Upper lobe of right lung (tissue), 1 donor: ENCODE measurements around the gene PGAP2. TPM values are rescaled to one million over a fixed set of nuclear protein-coding genes. Genes with fewer than 3 reads are reported as not detected.

Source experiments
- ATAC-seq: fragments of 200-7000 bp; cut with Tn5 transposase; one replicate; pipeline ENCODE4 v1.9.1; 2020; ENCODE audit warnings: mild to moderate bottlenecking, moderate library complexity
- DNase-seq: peaks from one replicate; pipeline ENCODE4 v3.0.0-alpha.2; 2020
- H3K27ac ChIP-seq: fragments of 200-600 bp; one replicate; pipeline ENCODE4 v1.8.0; 2022
- H3K27me3 ChIP-seq: fragments of 200-600 bp; one replicate; pipeline ENCODE4 v1.8.0; 2022; ENCODE audit warnings: mild to moderate bottlenecking
- H3K36me3 ChIP-seq: fragments of 200-600 bp; one replicate; pipeline ENCODE4 v1.8.0; 2022
- H3K4me1 ChIP-seq: fragments of 200-600 bp; one replicate; pipeline ENCODE4 v1.8.0; 2022
- H3K4me3 ChIP-seq: fragments of 200-600 bp; one replicate; pipeline ENCODE4 v1.8.0; 2022; ENCODE audit warnings: mild to moderate bottlenecking
- H3K9me3 ChIP-seq: fragments of 200-600 bp; one replicate; pipeline ENCODE4 v1.8.0; 2022
- intact Hi-C: fragments of 100-400 bp; cut with DNase I; formaldehyde crosslinking; loops from one replicate; pipeline ENCODE4 v1.11.0; 2022
- total RNA-seq: library from RNA; stranded (reverse); fragmentation: NEBNext Ultra II Directional; extraction: Animal tissue kit (Norgen Biotek cat#: 25700); gene quantifications from one replicate; pipeline ENCODE4 v1.2.1, GENCODE V29; 2021
- TF ChIP-seq, protein P1 (sequence below): fragments of 200-600 bp; IDR thresholded peaks from one replicate; pipeline ENCODE4 v1.8.0; 2022; ENCODE audit warnings: antibody characterized with exemption
- donor health status: DM: no; HTN: yes; CAD: no; lungs with severe emphysema.

Gene PGAP2
- total RNA-seq, 1 donor from 2014 or later = 25.0 TPM

- Histone ChIP-seq H3K27me3 (no peaks in the 10 kb centered on the region), H3K27ac (no peak overlapping the region), H3K9me3 (no peaks in the 10 kb centered on the region), H3K36me3 (peaks cover 24% of the 10 kb centered on the region), H3K4me3 (peak overlapping the region; percentile 89), H3K4me1 (peaks cover 22% of the 10 kb centered on the region)
- DNase-seq (no peak), ATAC-seq (no peak)
- TF ChIP-seq, protein P1, sequence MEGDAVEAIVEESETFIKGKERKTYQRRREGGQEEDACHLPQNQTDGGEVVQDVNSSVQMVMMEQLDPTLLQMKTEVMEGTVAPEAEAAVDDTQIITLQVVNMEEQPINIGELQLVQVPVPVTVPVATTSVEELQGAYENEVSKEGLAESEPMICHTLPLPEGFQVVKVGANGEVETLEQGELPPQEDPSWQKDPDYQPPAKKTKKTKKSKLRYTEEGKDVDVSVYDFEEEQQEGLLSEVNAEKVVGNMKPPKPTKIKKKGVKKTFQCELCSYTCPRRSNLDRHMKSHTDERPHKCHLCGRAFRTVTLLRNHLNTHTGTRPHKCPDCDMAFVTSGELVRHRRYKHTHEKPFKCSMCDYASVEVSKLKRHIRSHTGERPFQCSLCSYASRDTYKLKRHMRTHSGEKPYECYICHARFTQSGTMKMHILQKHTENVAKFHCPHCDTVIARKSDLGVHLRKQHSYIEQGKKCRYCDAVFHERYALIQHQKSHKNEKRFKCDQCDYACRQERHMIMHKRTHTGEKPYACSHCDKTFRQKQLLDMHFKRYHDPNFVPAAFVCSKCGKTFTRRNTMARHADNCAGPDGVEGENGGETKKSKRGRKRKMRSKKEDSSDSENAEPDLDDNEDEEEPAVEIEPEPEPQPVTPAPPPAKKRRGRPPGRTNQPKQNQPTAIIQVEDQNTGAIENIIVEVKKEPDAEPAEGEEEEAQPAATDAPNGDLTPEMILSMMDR = no peak
- intact Hi-C loops = no loop called here
Measured at GRCh38 chr11:3795131-3796001, 13.0 kb upstream of the PGAP2 start.

GRCh38 chr11:3796002-3796311, 12.4 kb upstream of the PGAP2 start:
- peaks cover 24% of the 10 kb centered on the region for H3K36me3 ChIP-seq
- H3K27me3 ChIP-seq = no peaks in the 10 kb centered on the region
- H3K27ac ChIP-seq = no peak overlapping the region
- DNase-seq = no peak
- no peaks in the 10 kb centered on the region for H3K9me3 ChIP-seq
- intact Hi-C loops = no loop called here
- no peak for ATAC-seq
- TF ChIP-seq, protein P1 = no peak
- peaks cover 22% of the 10 kb centered on the region for H3K4me1 ChIP-seq
- H3K4me3 ChIP-seq = peak overlapping the region; percentile 89

DNA sequence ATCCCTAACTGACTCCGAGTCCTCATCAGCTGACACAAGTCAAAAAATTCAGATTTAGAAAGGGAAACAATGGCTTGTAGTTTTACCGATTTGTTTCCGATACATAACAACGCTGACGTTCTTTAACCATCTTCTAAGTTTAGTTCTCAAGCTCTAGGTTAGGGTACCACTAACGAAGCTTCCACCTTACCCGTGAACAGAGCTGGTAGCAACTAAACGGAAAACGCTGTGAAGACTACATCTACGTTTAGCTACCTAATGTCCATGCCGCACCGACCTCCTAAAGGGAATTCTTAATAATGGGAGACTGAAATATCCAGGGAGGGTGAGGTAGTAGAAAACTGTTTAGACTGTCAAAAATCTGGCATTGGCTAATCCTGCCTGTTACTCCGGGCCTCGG, 12.0 kb upstream of the PGAP2 start:
- peak overlapping the region; percentile 89 for H3K4me3 ChIP-seq
- no peaks in the 10 kb centered on the region for H3K9me3 ChIP-seq
- DNase-seq = no peak
- intact Hi-C loops = no loop called here
- H3K4me1 ChIP-seq = peaks cover 22% of the 10 kb centered on the region
- no peak for ATAC-seq
- no peaks in the 10 kb centered on the region for H3K27me3 ChIP-seq
- peak overlapping the region; percentile 98 for H3K27ac ChIP-seq
- TF ChIP-seq, protein P1 = no peak
- H3K36me3 ChIP-seq = peaks cover 24% of the 10 kb centered on the region

DNA sequence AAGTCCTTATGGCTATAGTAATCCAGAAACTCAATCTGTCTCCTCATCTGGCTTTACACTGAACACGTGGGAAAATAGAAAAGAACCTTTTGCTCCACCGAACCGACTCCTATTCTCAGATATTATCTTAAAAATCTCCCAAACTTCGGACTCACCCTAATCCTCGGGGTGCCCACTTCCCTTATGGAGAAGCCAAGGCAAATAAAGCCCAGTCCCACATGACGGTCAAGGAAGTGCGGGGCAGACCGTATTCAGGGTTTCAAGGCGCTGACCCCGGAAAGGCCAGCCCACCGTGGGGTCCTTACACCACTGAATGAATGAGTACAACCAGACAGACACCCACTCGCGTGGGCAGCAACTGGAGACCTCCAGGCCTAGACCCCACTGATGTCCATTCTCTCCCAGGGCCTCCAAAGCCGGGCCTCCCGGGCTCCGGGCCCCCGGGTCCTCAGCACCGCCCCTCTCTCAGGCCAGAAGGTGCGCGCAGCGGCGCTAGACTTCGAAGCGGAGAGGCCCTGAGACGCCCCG, 11.5 kb upstream of the PGAP2 start:
- H3K27me3 ChIP-seq = no peaks in the 10 kb centered on the region
- intact Hi-C loops = no loop called here
- peaks cover 22% of the 10 kb centered on the region for H3K4me1 ChIP-seq
- DNase-seq (no peak), ATAC-seq (peak; percentile 54)
- peaks cover 21% of the 10 kb centered on the region for H3K36me3 ChIP-seq
- peak overlapping the region; percentile 89 for H3K4me3 ChIP-seq
- H3K27ac ChIP-seq = peak overlapping the region; percentile 98
- TF ChIP-seq, protein P1 = no peak
- no peaks in the 10 kb centered on the region for H3K9me3 ChIP-seq

- DNase-seq (peak; percentile 100), ATAC-seq (peak; percentile 96)
- Histone ChIP-seq H3K9me3 (no peaks in the 10 kb centered on the region), H3K27ac (peak within 1 kb of the TSS; percentile 98), H3K27me3 (no peaks in the 10 kb centered on the region), H3K4me1 (peaks cover 22% of the 10 kb centered on the region), H3K4me3 (peak within 1 kb of the TSS; percentile 89), H3K36me3 (peaks cover 15% of the 10 kb centered on the region)
- intact Hi-C loops = no loop called here
- TF ChIP-seq, protein P1 = no peak
Measured at GRCh38 chr11:3797329-3798090, 10.8 kb upstream of the PGAP2 start, which contains the start of gene NUP98. NUP98 (minus strand) TSS chr11:3797554; CDS start chr11:3782117, 15,437 bp downstream.
